H9 (cell line): Measurements from ENCODE around the gene RPL39L. TPM values are rescaled to one million over a fixed set of nuclear protein-coding genes. Genes with fewer than 3 reads are reported as not detected.
"Not testable (repeated sequence)": the region's sequence is repeated elsewhere in the genome, so short reads cannot be mapped to it uniquely, and the experiment has no call there.

Source experiments
- DNase-seq: peaks from one replicate; pipeline ENCODE4 v3.0.0-alpha.2; 2017
- H2AFZ ChIP-seq: one replicate; pipeline ENCODE4 v1.6.1; 2013; ENCODE audit warnings: mild to moderate bottlenecking, low read length, control low read depth, moderate library complexity
- H2AK5ac ChIP-seq: 2 replicates; pipeline ENCODE4 v1.6.1; 2013; ENCODE audit warnings: low read length, control low read depth, mixed read lengths; ENCODE audit not compliant: insufficient read length
- H2BK120ac ChIP-seq: one replicate; pipeline ENCODE4 v1.6.1; 2013; ENCODE audit warnings: low read depth, mild to moderate bottlenecking, low read length, control low read depth, inconsistent platforms; ENCODE audit not compliant: poor library complexity, severe bottlenecking
- H2BK12ac ChIP-seq: 2 replicates; pipeline ENCODE4 v1.6.1; 2013; ENCODE audit warnings: low read length, control low read depth, mixed read lengths, low read depth; ENCODE audit not compliant: insufficient read length
- H2BK15ac ChIP-seq: 2 replicates; pipeline ENCODE4 v1.6.1; 2013; ENCODE audit warnings: low read depth, low read length, control low read depth
- H2BK20ac ChIP-seq: one replicate; pipeline ENCODE4 v1.6.1; 2013; ENCODE audit warnings: low read depth, mild to moderate bottlenecking, low read length, control low read depth, inconsistent platforms; ENCODE audit not compliant: poor library complexity, severe bottlenecking
- H2BK5ac ChIP-seq: 2 replicates; pipeline ENCODE4 v1.6.1; 2013; ENCODE audit warnings: low read length, control low read depth, mixed read lengths; ENCODE audit not compliant: insufficient read length
- H3K14ac ChIP-seq: 2 replicates; pipeline ENCODE4 v1.6.1; 2013; ENCODE audit warnings: low read length, control low read depth; ENCODE audit not compliant: insufficient read depth
- H3K18ac ChIP-seq: 2 replicates; pipeline ENCODE4 v1.6.1; 2013; ENCODE audit warnings: low read depth, mild to moderate bottlenecking, mixed read lengths, low read length, control low read depth; ENCODE audit not compliant: insufficient read length
- H3K23ac ChIP-seq: 2 replicates; pipeline ENCODE4 v1.6.1; 2013; ENCODE audit warnings: low read length, control low read depth, mixed read lengths, low read depth; ENCODE audit not compliant: insufficient read length
- H3K23me2 ChIP-seq: 2 replicates; pipeline ENCODE4 v1.6.1; 2013; ENCODE audit warnings: low read depth, mild to moderate bottlenecking, mixed read lengths, low read length, control low read depth; ENCODE audit not compliant: insufficient read length, poor library complexity, severe bottlenecking
- H3K27ac ChIP-seq: 2 replicates; pipeline ENCODE4 v1.5.1; 2013; ENCODE audit warnings: low read length, control low read depth, mixed read lengths, low read depth; ENCODE audit not compliant: insufficient read length
- H3K27me3 ChIP-seq: 2 replicates; pipeline ENCODE4 v1.6.1; 2013; ENCODE audit warnings: low read length, control low read depth, inconsistent platforms; ENCODE audit not compliant: insufficient read depth
- H3K4ac ChIP-seq: 2 replicates; pipeline ENCODE4 v1.6.1; 2013; ENCODE audit warnings: low read depth, mild to moderate bottlenecking, control low read depth, inconsistent platforms, low read length, moderate library complexity
- H3K4me1 ChIP-seq: 2 replicates; pipeline ENCODE4 v1.6.1; 2013; ENCODE audit warnings: low read length, control low read depth, inconsistent platforms; ENCODE audit not compliant: insufficient read depth
- H3K4me2 ChIP-seq: 2 replicates; pipeline ENCODE4 v1.6.1; 2013; ENCODE audit warnings: low read length, control low read depth, mixed read lengths; ENCODE audit not compliant: insufficient read length, insufficient read depth
- H3K56ac ChIP-seq: 2 replicates; pipeline ENCODE4 v1.6.1; 2013; ENCODE audit warnings: low read depth, mild to moderate bottlenecking, mixed read lengths, low read length, control low read depth; ENCODE audit not compliant: insufficient read length
- H3K79me1 ChIP-seq: 2 replicates; pipeline ENCODE4 v1.6.1; 2013; ENCODE audit warnings: low read depth, mild to moderate bottlenecking, moderate library complexity, low read length, control low read depth, inconsistent platforms; ENCODE audit not compliant: insufficient read depth, poor library complexity, severe bottlenecking
- H3K79me2 ChIP-seq: 2 replicates; pipeline ENCODE4 v1.6.1; 2013; ENCODE audit warnings: low read length, control low read depth, inconsistent platforms; ENCODE audit not compliant: insufficient read depth
- H3K9ac ChIP-seq: 2 replicates; pipeline ENCODE4 v1.6.1; 2013; ENCODE audit warnings: low read length, control low read depth, mixed read lengths; ENCODE audit not compliant: insufficient read length; ENCODE audit errors: extremely low read depth
- H3K9me3 ChIP-seq: one replicate; pipeline ENCODE4 v1.6.1; 2013; ENCODE audit warnings: low read depth, low read length, inconsistent platforms; ENCODE audit not compliant: control insufficient read depth
- H3T11ph ChIP-seq: one replicate; pipeline ENCODE4 v1.6.1; 2013; ENCODE audit warnings: mild to moderate bottlenecking, low read length, control low read depth, inconsistent platforms
- H4K20me1 ChIP-seq: one replicate; pipeline ENCODE4 v1.6.1; 2013; ENCODE audit not compliant: control insufficient read depth, insufficient read length, insufficient read depth
- H4K5ac ChIP-seq: 2 replicates; pipeline ENCODE4 v1.6.1; 2013; ENCODE audit warnings: low read depth, mild to moderate bottlenecking, mixed read lengths, low read length, control low read depth; ENCODE audit not compliant: insufficient read length
- H4K8ac ChIP-seq: replicated peaks from 2 replicates; pipeline ENCODE4 v1.6.1; 2013; ENCODE audit warnings: low read length, control low read depth, mixed read lengths, low read depth; ENCODE audit not compliant: insufficient read length
- H4K91ac ChIP-seq: 2 replicates; pipeline ENCODE4 v1.6.1; 2013; ENCODE audit warnings: low read depth, mild to moderate bottlenecking, moderate library complexity, mixed read lengths, low read length, control low read depth; ENCODE audit not compliant: insufficient read length
- H3K27ac Mint-ChIP-seq, 3 experiments: 2 replicates in 2 of 3; 3 replicates in 1 of 3; pipeline ENCODE4 v1.8.0; 2020 to 2021; ENCODE audit warnings: mixed read lengths in 3 of 3, mild to moderate bottlenecking in 1 of 3, moderate library complexity in 1 of 3
- H3K27me3 Mint-ChIP-seq: 2 replicates; pipeline ENCODE4 v1.8.0; 2021; ENCODE audit warnings: low read depth, mild to moderate bottlenecking, moderate library complexity, mixed read lengths
- H3K36me3 Mint-ChIP-seq, 3 experiments: 2 replicates in 2 of 3; 3 replicates in 1 of 3; pipeline ENCODE4 v1.8.0; 2020 to 2021; ENCODE audit warnings: low read depth in 3 of 3, mixed read lengths in 3 of 3; ENCODE audit not compliant: insufficient read depth in 1 of 3
- H3K4me1 Mint-ChIP-seq, 2 experiments: 2 replicates each; pipeline ENCODE4 v1.8.0; 2020; ENCODE audit warnings: mixed read lengths in 2 of 2
- H3K4me3 Mint-ChIP-seq, 2 experiments: 2 replicates in 1 of 2; 3 replicates in 1 of 2; pipeline ENCODE4 v1.8.0; 2020 to 2021; ENCODE audit warnings: mild to moderate bottlenecking in 2 of 2, mixed read lengths in 2 of 2, moderate library complexity in 1 of 2
- H3K9me3 Mint-ChIP-seq, 2 experiments: 2 replicates in 1 of 2; 3 replicates in 1 of 2; pipeline ENCODE4 v1.8.0; 2020; ENCODE audit warnings: mild to moderate bottlenecking in 2 of 2, mixed read lengths in 2 of 2, moderate library complexity in 1 of 2
- WGBS: extraction: QIAGEN DNeasy Blood & Tissue Kit; methylation state at CpG from one replicate; pipeline ENCODE4 v1.1.7; 2013; ENCODE audit warnings: missing lambda C conversion rate, low lambda C conversion rate, mixed read lengths; ENCODE audit not compliant: insufficient read length; ENCODE audit errors: extremely low coverage; 5-methylcytosine and 5-hydroxymethylcytosine counted together
- total RNA-seq: library from RNA; stranded (reverse); gene quantifications from 2 replicates; pipeline ENCODE4 v1.2.1, GENCODE V29; 2021
- TF ChIP-seq, protein P1 (sequence below): fragments of 200-600 bp; sonication (generic); conservative IDR thresholded peaks from 3 replicates; pipeline ENCODE4 v1.8.0; 2021; ENCODE audit warnings: antibody characterized with exemption, mild to moderate bottlenecking

Gene RPL39L
- total RNA-seq, 1 experiment from 2014 or later, result 71.7 TPM

GRCh38 chr3:187172929-187173328, 33.6 kb upstream of the RPL39L start:
- no peak overlapping the region for H3K56ac ChIP-seq
- Mint-ChIP-seq H3K9me3 (no peaks in the 10 kb centered on the region), H3K4me3 (no peak overlapping the region), H3K27ac (no peak overlapping the region), H3K27me3 (no peaks in the 10 kb centered on the region), H3K36me3 (peaks cover 0 to 60% (median 0%) of the 10 kb centered on the region in 3 experiments; a peak in 4 of 7 replicates), H3K4me1 (peaks cover 27 to 52% of the 10 kb centered on the region in 2 experiments)
- H3K9me3 ChIP-seq, result no peaks in the 10 kb centered on the region
- no peak overlapping the region for H4K8ac ChIP-seq
- no peak overlapping the region for H2BK5ac ChIP-seq
- peaks cover 4% of the 10 kb centered on the region; the same call in 1 of the 2 replicates for H3K4me1 ChIP-seq
- no peaks in the 10 kb centered on the region for H3K23me2 ChIP-seq
- TF ChIP-seq, protein P1, sequence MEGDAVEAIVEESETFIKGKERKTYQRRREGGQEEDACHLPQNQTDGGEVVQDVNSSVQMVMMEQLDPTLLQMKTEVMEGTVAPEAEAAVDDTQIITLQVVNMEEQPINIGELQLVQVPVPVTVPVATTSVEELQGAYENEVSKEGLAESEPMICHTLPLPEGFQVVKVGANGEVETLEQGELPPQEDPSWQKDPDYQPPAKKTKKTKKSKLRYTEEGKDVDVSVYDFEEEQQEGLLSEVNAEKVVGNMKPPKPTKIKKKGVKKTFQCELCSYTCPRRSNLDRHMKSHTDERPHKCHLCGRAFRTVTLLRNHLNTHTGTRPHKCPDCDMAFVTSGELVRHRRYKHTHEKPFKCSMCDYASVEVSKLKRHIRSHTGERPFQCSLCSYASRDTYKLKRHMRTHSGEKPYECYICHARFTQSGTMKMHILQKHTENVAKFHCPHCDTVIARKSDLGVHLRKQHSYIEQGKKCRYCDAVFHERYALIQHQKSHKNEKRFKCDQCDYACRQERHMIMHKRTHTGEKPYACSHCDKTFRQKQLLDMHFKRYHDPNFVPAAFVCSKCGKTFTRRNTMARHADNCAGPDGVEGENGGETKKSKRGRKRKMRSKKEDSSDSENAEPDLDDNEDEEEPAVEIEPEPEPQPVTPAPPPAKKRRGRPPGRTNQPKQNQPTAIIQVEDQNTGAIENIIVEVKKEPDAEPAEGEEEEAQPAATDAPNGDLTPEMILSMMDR, result no peak
- H3K4ac ChIP-seq, result no peak overlapping the region
- no peak overlapping the region for H3K18ac ChIP-seq
- H3K23ac ChIP-seq, result no peak overlapping the region
- H3K9ac ChIP-seq, result no peak overlapping the region
- H3T11ph ChIP-seq, result no peak overlapping the region
- no CpG with 5 or more reads among the region's 2 CpGs for whole genome bisulfite sequencing
- H2BK120ac ChIP-seq, result no peak overlapping the region
- H4K5ac ChIP-seq, result no peak overlapping the region
- no peak overlapping the region for H3K4me2 ChIP-seq
- no peak for DNase-seq
- no peak overlapping the region for H2AK5ac ChIP-seq
- 0 out of 2 replicates have a peak, but pooled peaks cover 2% of the 10 kb centered on the region for H3K79me2 ChIP-seq
- H2BK15ac ChIP-seq, result no peak overlapping the region
- H3K27ac ChIP-seq, result no peak overlapping the region
- H2AFZ ChIP-seq, result no peak overlapping the region
- H2BK12ac ChIP-seq, result no peak overlapping the region
- no peak overlapping the region for H4K91ac ChIP-seq
- H2BK20ac ChIP-seq, result no peak overlapping the region
- H3K14ac ChIP-seq, result no peak overlapping the region
- H3K27me3 ChIP-seq, result no peaks in the 10 kb centered on the region
- H4K20me1 ChIP-seq, result no peaks in the 10 kb centered on the region
- no peaks in the 10 kb centered on the region for H3K79me1 ChIP-seq

GRCh38 chr3:187170911-187171310, 31.6 kb upstream of the RPL39L start:
- Mint-ChIP-seq H3K36me3 (peaks cover 6 to 65% (median 7%) of the 10 kb centered on the region in 3 experiments), H3K4me1 (peaks cover 27 to 64% of the 10 kb centered on the region in 2 experiments)
- H2BK15ac ChIP-seq, H2AK5ac ChIP-seq, H3K9me3 Mint-ChIP-seq, H4K5ac ChIP-seq, H3K56ac ChIP-seq, H3T11ph ChIP-seq, H4K8ac ChIP-seq, H3K14ac ChIP-seq, H3K79me2 ChIP-seq, H2BK20ac ChIP-seq, H3K4me2 ChIP-seq, H3K9ac ChIP-seq, H3K9me3 ChIP-seq, H3K27ac ChIP-seq, H2BK5ac ChIP-seq, H2BK120ac ChIP-seq, H3K79me1 ChIP-seq, H2AFZ ChIP-seq, H3K27me3 Mint-ChIP-seq, H4K20me1 ChIP-seq, H4K91ac ChIP-seq, H3K27ac Mint-ChIP-seq, H3K4me1 ChIP-seq, H3K23me2 ChIP-seq, H3K4me3 Mint-ChIP-seq, H3K4ac ChIP-seq, H3K23ac ChIP-seq, H3K18ac ChIP-seq, H2BK12ac ChIP-seq, H3K27me3 ChIP-seq: not testable (repeated sequence)
- no CpG with 5 or more reads among the region's 5 CpGs for WGBS
- peak; percentile 57 for DNase-seq
